ENCODE results near the gene AGO1. TPM values are rescaled to one million over a fixed set of nuclear protein-coding genes. Genes with fewer than 3 reads are reported as not detected.
A peak's percentile ranks its signal among the peaks of the same experiment; 100 is the strongest.

AGO1 gene
- total RNA-seq, 6 experiments from 2014 or later: 24.7 to 30.6 (median 27.4) TPM

DNA sequence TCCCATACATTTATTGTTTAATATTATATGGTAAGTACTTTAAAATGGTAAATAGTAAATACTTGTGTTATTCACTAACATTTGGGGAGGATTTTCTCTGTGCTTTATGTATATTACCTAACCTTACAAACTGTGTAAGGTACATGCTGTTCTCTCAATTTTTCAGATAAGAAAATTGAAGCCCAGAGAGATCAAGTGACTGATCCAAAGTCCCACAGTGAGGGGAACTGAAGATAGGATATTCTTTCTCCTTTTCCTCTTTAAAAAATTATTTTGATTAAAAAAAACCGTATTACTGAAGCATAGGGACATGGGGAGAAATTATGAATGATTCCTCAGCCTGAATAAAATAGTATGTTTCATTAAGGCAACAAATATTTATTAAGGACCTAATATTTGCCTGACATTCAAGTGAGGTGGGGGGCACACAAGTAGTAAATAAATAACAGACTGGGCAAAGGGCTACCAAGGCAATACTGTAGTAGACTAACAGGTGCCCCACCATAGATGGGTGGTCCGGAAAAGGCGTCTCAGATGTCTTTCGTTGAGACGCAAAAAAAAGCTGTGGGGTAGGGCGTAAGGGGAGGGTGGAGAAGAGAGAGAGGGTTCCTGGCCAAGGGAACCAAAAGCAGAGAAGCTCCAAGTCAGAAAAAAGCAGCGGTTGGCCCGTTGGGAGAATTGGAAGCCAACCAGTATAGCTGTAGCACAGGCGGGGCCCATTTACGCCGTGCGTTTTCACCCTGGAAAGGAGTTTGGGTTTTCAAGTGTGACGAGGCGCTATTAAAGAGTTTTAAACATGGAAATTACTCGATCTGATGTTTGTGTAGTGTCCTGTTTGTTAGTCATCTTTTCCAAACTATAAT is 47.0 kb downstream of the AGO1 start:
- Mint-ChIP-seq H3K36me3 (ENCODE audit: low read depth) (no peaks in the 10 kb centered on the region), H3K4me1 (ENCODE audit: low read depth) (peaks cover 50% of the 10 kb centered on the region), H3K9me3 (no peaks in the 10 kb centered on the region), H3K27me3 (ENCODE audit: insufficient read depth) (no peaks in the 10 kb centered on the region; the same call in 1 of the 2 replicates), H3K27ac (peak overlapping the region; percentile 96), H3K4me3 (peak overlapping the region; percentile 96)
- peak; percentile 24 for DNase-seq
- TF ChIP-seq, protein P1, sequence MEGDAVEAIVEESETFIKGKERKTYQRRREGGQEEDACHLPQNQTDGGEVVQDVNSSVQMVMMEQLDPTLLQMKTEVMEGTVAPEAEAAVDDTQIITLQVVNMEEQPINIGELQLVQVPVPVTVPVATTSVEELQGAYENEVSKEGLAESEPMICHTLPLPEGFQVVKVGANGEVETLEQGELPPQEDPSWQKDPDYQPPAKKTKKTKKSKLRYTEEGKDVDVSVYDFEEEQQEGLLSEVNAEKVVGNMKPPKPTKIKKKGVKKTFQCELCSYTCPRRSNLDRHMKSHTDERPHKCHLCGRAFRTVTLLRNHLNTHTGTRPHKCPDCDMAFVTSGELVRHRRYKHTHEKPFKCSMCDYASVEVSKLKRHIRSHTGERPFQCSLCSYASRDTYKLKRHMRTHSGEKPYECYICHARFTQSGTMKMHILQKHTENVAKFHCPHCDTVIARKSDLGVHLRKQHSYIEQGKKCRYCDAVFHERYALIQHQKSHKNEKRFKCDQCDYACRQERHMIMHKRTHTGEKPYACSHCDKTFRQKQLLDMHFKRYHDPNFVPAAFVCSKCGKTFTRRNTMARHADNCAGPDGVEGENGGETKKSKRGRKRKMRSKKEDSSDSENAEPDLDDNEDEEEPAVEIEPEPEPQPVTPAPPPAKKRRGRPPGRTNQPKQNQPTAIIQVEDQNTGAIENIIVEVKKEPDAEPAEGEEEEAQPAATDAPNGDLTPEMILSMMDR (IDR thresholded peaks at IDR 0.05): no peak

DNA sequence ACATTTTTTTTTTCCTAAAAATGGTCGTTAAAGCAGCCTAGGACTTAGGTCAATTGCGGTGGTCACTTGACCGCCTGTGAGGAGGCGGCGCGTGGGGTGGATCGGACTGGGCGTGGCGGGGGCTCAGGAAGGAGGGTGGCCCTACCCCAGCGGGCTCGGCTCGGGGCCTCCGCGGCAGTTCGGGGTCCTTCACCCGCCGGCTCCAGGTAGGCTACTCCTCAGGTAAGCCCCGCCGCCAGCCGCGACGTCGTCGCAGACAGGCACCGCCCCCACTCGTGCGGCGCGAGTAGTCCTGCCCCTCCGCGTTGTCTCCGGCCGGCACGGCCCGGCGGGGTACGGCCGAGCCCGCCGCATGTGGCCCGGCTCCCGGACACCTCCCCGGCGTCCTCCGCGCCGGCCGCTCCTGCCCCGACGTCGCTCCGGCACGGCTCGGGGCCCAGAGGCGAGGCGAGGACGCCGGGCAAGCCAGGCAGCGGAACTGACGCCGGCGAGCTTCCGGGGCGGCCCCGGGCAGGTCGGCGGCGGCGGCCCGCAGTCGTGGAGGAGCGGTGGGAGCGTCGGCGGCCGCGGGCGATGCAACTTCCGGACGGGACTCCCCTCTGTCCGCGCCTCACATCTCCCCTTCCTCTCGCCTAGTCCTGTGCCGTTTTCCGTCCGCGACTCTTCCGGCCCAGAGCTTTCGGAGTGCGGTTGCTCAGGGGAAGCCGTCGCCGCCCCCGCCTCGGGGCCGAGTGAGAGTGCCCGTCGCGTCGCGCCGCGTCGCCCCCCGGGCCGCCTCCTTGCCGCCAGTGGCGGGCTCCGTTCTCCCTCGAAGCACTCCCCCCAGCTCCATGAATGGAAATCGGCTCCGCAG is 47.8 kb downstream of the AGO1 start, which contains the start of gene AGO3:
Gene AGO3, plus strand, starts transcription at position 513 of the 853 bp plus-strand sequence. Its CDS starts 322 bp downstream, at position 835.
- Mint-ChIP-seq H3K36me3 (ENCODE audit: low read depth) (no peaks in the 10 kb centered on the region), H3K9me3 (no peaks in the 10 kb centered on the region), H3K4me3 (peak within 1 kb of the TSS; percentile 96), H3K27me3 (ENCODE audit: insufficient read depth) (no peaks in the 10 kb centered on the region; the same call in 1 of the 2 replicates), H3K4me1 (ENCODE audit: low read depth) (peaks cover 44% of the 10 kb centered on the region), H3K27ac (peak within 1 kb of the TSS; percentile 96)
- TF ChIP-seq, protein P1 (IDR thresholded peaks at IDR 0.05): no peak
- DNase-seq: peak; percentile 69

DNA sequence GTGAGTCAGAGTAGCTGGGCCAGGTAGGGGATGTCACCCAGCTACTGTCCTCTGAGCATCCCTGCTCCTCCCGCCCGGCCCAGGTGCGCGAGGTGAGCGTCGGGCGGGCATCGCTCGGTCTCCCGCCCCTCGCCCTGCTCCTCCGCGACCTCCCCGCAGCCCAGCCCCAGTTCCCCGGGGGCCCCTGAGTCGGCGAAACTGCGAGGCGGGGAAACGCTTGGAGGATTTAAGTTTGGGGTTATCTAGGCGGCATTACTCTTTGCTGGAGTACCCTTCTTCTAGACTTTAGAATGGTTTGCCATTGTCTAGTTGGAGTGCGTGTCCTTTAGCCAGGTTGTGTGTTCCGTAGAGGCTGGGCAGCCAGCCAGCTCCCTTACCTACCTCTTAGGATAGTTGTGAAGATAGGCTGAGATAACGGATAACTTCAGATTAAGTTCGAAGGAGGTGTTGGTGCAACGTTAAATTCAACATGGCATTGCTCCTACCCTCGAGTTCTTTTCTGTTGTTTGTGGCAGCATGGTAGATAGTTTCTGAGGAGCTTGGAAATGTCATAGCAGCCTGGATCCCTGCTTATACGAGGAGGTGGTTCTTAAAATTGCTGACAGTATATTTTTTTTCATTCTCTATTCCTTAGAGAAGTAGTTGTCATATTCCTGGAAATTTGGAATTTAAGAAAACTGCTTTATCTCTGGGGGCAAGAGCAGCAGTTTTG is 48.6 kb downstream of the AGO1 start:
- H3K9me3 Mint-ChIP-seq: no peaks in the 10 kb centered on the region
- DNase-seq: no peak
- no peaks in the 10 kb centered on the region; the same call in 1 of the 2 replicates for H3K27me3 Mint-ChIP-seq (ENCODE audit: insufficient read depth)
- H3K4me1 Mint-ChIP-seq (ENCODE audit: low read depth): peaks cover 40% of the 10 kb centered on the region
- TF ChIP-seq, protein P1 (IDR thresholded peaks at IDR 0.05): no peak
- H3K4me3 Mint-ChIP-seq: peak overlapping the region; percentile 92
- no peaks in the 10 kb centered on the region for H3K36me3 Mint-ChIP-seq (ENCODE audit: low read depth)
- peak overlapping the region; percentile 80 for H3K27ac Mint-ChIP-seq

DNA sequence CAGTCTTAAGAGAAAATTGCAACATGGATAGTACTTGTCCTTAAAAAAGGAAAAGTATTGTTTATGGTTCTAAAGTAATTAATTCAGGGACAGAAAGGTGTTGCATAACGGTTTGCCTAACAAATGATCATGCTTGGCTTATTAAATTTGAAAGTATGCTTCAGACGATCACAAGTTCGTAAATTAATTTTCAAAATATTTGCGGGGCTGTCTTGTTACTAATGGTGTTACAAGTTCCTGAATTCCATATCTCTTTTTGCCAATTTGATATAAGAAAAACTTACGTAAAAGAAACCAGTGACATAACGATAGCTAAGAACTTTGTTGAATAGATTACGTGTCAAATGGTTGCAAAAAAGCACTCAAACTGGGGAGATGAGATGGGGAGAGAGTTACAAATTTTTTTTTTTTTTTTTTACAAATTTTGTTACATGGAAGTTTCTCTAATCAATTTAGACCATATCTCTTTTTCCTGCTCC is 49.2 kb downstream of the AGO1 start:
- Mint-ChIP-seq H3K4me3 (peak overlapping the region; percentile 92), H3K27ac (peak overlapping the region; percentile 80; the same call in 1 of the 2 replicates)
- DNase-seq: no peak

More for the DNA sequence above, 49.2 kb downstream of the AGO1 start:
- TF ChIP-seq, protein P1 (IDR thresholded peaks at IDR 0.05): no peak
- H3K36me3 Mint-ChIP-seq (ENCODE audit: low read depth): no peaks in the 10 kb centered on the region
- H3K27me3 Mint-ChIP-seq (ENCODE audit: insufficient read depth): no peaks in the 10 kb centered on the region; the same call in 1 of the 2 replicates
- peaks cover 40% of the 10 kb centered on the region for H3K4me1 Mint-ChIP-seq (ENCODE audit: low read depth)
- no peaks in the 10 kb centered on the region for H3K9me3 Mint-ChIP-seq

Measured in HFFc6 (cell line).